PFSK-1 (cell line): ENCODE results near the gene CNTN4.

Experiments used
- FOXP2 ChIP-seq: optimal IDR thresholded peaks from 2 replicates; pipeline ENCODE3; 2011; ENCODE audit warnings: borderline replicate concordance, control low read depth, inconsistent platforms; ENCODE audit not compliant: insufficient read depth; ENCODE audit errors: extremely low read length, extremely low read depth
- POLR2AphosphoS5 ChIP-seq: IDR thresholded peaks from 2 replicates; pipeline ENCODE4 v1.6.1; 2012; ENCODE audit warnings: low read depth, mild to moderate bottlenecking, control low read depth, low read length, moderate library complexity
- SIN3A ChIP-seq: IDR thresholded peaks from 2 replicates; pipeline ENCODE4 v1.6.1; 2012; ENCODE audit warnings: mild to moderate bottlenecking, low read length, moderate library complexity, borderline replicate concordance; ENCODE audit not compliant: insufficient read depth
- TAF1 ChIP-seq: IDR thresholded peaks from 2 replicates; pipeline ENCODE4 v1.6.1; 2012; ENCODE audit warnings: low read length, control low read depth, borderline replicate concordance; ENCODE audit not compliant: insufficient read depth
- TF ChIP-seq, protein P1 (sequence below), 2 experiments: IDR thresholded peaks; 2 replicates each; pipeline versions ENCODE4 v1.6.1 to v1.8.0; 2011 to 2012; ENCODE audit warnings: low read depth in 2 of 2, low read length in 2 of 2, control low read depth in 1 of 2, inconsistent platforms in 1 of 2, mild to moderate bottlenecking in 1 of 2, moderate library complexity in 1 of 2; ENCODE audit not compliant: insufficient read depth in 1 of 2

DNA sequence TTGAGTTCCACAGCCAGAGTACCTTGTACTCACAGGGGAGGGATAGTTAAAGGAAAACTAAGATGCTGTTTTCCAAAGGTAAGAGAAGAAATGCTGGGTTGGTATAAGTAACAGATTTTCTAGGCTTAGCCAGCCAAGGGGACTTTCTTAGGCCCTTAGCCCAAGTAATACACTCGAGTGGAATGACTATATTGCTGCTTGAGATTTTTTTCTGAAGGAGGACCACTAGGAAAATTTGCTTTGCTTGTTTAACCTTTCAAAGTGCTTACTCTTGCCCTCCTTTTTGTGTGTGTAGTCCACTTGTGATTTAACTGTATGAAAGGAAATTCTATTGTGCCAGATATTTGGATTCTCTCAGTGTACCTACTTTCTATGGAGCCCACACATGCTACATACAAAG lies 961.0 kb downstream of the CNTN4 start:
- TF ChIP-seq TAF1 (no peak), SIN3A (no peak), POLR2AphosphoS5 (no peak), FOXP2 (no peak)
- TF ChIP-seq, protein P1, sequence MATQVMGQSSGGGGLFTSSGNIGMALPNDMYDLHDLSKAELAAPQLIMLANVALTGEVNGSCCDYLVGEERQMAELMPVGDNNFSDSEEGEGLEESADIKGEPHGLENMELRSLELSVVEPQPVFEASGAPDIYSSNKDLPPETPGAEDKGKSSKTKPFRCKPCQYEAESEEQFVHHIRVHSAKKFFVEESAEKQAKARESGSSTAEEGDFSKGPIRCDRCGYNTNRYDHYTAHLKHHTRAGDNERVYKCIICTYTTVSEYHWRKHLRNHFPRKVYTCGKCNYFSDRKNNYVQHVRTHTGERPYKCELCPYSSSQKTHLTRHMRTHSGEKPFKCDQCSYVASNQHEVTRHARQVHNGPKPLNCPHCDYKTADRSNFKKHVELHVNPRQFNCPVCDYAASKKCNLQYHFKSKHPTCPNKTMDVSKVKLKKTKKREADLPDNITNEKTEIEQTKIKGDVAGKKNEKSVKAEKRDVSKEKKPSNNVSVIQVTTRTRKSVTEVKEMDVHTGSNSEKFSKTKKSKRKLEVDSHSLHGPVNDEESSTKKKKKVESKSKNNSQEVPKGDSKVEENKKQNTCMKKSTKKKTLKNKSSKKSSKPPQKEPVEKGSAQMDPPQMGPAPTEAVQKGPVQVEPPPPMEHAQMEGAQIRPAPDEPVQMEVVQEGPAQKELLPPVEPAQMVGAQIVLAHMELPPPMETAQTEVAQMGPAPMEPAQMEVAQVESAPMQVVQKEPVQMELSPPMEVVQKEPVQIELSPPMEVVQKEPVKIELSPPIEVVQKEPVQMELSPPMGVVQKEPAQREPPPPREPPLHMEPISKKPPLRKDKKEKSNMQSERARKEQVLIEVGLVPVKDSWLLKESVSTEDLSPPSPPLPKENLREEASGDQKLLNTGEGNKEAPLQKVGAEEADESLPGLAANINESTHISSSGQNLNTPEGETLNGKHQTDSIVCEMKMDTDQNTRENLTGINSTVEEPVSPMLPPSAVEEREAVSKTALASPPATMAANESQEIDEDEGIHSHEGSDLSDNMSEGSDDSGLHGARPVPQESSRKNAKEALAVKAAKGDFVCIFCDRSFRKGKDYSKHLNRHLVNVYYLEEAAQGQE (IDR thresholded peaks at IDR 0.05; ENCODE audit: insufficient read depth in 1 of 2, low read depth in 2 of 2, low read length in 2 of 2) = no peak
